DOHH2 (cell line): ENCODE results near the gene MTIF3.

Experiments
- EZH2phosphoT487 ChIP-seq: fragments of 200-600 bp; sonication (generic); IDR thresholded peaks from 2 replicates; pipeline ENCODE4 v1.6.1; 2017; ENCODE audit warnings: borderline replicate concordance, mild to moderate bottlenecking, antibody characterized with exemption, low read length, moderate library complexity, mixed read lengths
- TF ChIP-seq, protein P1 (sequence below): fragments of 200-600 bp; sonication (generic); IDR thresholded peaks from one replicate; pipeline ENCODE4 v1.5.1; 2014; ENCODE audit warnings: antibody characterized with exemption, mild to moderate bottlenecking, low read depth, low read length; ENCODE audit not compliant: poor library complexity, severe bottlenecking

- TF ChIP-seq, protein P1, sequence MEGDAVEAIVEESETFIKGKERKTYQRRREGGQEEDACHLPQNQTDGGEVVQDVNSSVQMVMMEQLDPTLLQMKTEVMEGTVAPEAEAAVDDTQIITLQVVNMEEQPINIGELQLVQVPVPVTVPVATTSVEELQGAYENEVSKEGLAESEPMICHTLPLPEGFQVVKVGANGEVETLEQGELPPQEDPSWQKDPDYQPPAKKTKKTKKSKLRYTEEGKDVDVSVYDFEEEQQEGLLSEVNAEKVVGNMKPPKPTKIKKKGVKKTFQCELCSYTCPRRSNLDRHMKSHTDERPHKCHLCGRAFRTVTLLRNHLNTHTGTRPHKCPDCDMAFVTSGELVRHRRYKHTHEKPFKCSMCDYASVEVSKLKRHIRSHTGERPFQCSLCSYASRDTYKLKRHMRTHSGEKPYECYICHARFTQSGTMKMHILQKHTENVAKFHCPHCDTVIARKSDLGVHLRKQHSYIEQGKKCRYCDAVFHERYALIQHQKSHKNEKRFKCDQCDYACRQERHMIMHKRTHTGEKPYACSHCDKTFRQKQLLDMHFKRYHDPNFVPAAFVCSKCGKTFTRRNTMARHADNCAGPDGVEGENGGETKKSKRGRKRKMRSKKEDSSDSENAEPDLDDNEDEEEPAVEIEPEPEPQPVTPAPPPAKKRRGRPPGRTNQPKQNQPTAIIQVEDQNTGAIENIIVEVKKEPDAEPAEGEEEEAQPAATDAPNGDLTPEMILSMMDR, result no peak
- no peak for TF ChIP-seq EZH2phosphoT487
These were observed 29.1 kb downstream of the MTIF3 start for GRCh38 chr13:27421101-27421871.
